T-helper 1 cell (primary cell): Measurements from ENCODE around the gene SGPL1.
"Not testable (repeated sequence)": the region's sequence is repeated elsewhere in the genome, so short reads cannot be mapped to it uniquely, and the experiment has no call there.

ENCODE experiments used
- DNase-seq, 5 donors: peaks; one replicate each; pipeline ENCODE4 v3.0.0-alpha.2; 2012 to 2020

Gene SGPL1

GRCh38 chr10:70845816-70846215 is 30.1 kb downstream of the SGPL1 start:
- DNase-seq, result no peak

- no peak for DNase-seq
Measured at GRCh38 chr10:70846795-70847194, 31.0 kb downstream of the SGPL1 start.

GRCh38 chr10:70847659-70848360 is 32.1 kb downstream of the SGPL1 start:
- peak in 1 of 5 donors; percentile 20 for DNase-seq

- no peak for DNase-seq
Measured at GRCh38 chr10:70849582-70850016, 33.9 kb downstream of the SGPL1 start.

GRCh38 chr10:70850097-70850496 is 34.3 kb downstream of the SGPL1 start:
- no peak for DNase-seq

- DNase-seq, result no peak
Measured at GRCh38 chr10:70851597-70852475, 36.1 kb downstream of the SGPL1 start.

- DNase-seq, result no peak
Measured at GRCh38 chr10:70853038-70853437, 37.3 kb downstream of the SGPL1 start.

- no peak for DNase-seq
Measured at GRCh38 chr10:70853457-70853856, 37.7 kb downstream of the SGPL1 start.

- no peak for DNase-seq
Measured at GRCh38 chr10:70856454-70856853, 40.7 kb downstream of the SGPL1 start.

GRCh38 chr10:70858759-70859158 is 43.0 kb downstream of the SGPL1 start:
- no peak for DNase-seq

GRCh38 chr10:70861495-70862197 is 45.9 kb downstream of the SGPL1 start:
- not testable (repeated sequence) for DNase-seq

- no peak for DNase-seq
Measured at GRCh38 chr10:70863470-70864160, 47.9 kb downstream of the SGPL1 start.

GRCh38 chr10:70864935-70865334 is 49.2 kb downstream of the SGPL1 start:
- DNase-seq, result no peak

- DNase-seq, result no peak
Measured at GRCh38 chr10:70866424-70866823, 50.7 kb downstream of the SGPL1 start.

GRCh38 chr10:70872291-70872690 is 56.5 kb downstream of the SGPL1 start:
- DNase-seq, result no peak

GRCh38 chr10:70874061-70874460 is 58.3 kb downstream of the SGPL1 start:
- DNase-seq, result no peak

- DNase-seq, result no peak
Measured at GRCh38 chr10:70879207-70879606, 63.5 kb downstream of the SGPL1 start.

- peak; percentile 34 to 75 (median 63) for DNase-seq
Measured at GRCh38 chr10:70880077-70880534, 64.4 kb downstream of the SGPL1 start.

- DNase-seq, result no peak
Measured at GRCh38 chr10:70884741-70885140, 69.0 kb downstream of the SGPL1 start.

GRCh38 chr10:70885481-70885880 is 69.7 kb downstream of the SGPL1 start:
- no peak for DNase-seq

GRCh38 chr10:70885931-70886903 is 70.5 kb downstream of the SGPL1 start:
- DNase-seq, result no peak
